UCSD-AML1 (cell line): ENCODE results near the gene ITGA11.

Experiments used
- DNase-seq: peaks from one replicate; lab custom pipeline; 2025; ENCODE audit not compliant: unreplicated experiment; lab: John Stamatoyannopoulos, UW

ITGA11 gene

DNA sequence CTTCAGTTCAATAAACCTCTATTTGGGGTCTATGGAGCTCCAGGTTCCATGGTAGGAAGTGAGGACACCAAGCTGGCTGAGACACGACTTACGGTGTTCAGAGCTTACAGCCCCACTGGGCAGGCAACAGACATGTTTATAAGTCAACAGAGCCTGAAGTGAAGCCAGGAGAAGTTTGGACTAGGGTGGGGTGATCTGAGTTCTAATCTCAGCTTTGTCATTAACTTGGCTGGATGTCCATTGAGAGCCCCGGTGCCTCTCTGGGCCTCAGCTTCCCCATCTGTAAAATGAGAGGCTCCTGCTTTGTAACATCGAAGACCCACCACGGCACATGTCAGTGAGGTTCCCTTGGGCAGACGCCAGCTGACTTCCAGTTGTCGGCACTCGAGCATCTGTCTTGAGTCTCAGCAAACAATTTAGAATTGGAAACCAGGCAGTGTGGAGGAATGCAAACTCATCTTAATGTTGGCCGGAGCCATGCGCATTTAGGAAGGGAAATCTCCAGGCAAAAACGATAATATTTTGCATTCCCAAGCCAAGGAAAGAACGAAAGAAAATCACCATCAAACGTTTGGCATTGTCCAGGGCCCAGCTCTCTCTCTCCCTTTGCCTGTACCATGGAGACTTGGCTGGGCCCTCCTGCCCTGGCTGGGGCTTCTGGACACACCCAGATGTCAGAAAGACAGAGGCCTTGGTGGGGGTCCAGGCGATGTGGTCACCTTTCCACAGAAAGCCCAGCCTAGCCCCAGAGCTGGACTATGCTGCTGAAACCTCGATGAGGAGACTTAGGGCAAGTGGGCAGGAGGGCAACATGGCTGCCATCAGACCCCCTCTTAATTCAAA lies 18.4 kb downstream of the ITGA11 start:
- no peak for DNase-seq

DNA sequence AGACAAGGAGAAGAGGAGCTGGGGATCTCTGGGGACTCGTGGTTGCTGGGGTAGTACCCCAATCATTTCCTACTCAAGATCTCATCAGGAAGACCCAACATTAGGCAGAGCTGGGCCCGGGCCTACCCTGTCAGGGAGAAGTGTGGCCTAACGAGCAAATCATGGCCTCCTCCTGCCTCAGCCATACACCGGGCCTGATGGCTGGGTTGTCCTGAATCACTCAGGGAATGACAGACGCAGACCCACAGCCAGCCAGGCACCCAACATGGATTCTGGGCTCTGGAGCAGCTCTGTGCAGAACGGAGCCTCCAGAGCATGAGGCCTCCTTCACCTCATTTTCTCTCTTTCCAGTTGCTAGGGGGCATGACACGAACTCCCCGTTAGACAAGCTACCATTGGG lies 19.7 kb downstream of the ITGA11 start:
- no peak for DNase-seq

DNA sequence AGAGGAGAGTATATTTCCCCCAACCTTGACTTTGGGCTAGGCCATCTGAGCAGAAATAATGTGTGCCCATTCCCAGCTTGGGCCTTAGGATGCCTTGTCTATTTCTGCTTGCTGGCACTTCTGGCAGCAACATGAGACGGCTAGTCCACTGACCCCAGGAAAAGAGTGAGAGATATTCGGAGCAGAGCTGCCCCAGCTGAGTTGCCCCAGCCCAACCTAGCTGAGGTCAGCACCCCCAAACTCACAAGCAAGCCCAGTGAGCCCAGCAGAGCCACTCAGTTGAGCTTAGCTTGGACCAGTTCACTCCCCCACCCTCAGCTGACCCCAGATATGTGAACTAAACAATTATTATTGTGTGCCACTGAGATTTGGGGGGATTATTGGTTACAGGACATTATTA lies 20.2 kb downstream of the ITGA11 start:
- DNase-seq, result no peak

DNA sequence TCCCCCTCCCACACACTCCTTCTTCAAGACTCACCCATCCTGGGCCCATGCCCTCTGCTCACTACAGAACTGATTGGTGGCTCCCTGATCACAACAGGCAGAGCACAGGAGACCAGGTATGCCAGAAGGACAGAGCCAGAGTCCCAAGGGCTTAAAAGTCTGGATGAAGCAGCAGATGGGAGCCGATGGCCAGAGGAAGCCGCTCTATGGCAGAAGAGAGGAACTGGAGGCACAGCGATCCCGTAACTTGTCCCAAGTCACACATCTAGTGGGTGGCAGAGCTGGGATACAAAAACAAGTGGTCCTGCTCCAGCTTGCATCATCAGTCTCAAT lies 20.7 kb downstream of the ITGA11 start:
- no peak for DNase-seq

DNA sequence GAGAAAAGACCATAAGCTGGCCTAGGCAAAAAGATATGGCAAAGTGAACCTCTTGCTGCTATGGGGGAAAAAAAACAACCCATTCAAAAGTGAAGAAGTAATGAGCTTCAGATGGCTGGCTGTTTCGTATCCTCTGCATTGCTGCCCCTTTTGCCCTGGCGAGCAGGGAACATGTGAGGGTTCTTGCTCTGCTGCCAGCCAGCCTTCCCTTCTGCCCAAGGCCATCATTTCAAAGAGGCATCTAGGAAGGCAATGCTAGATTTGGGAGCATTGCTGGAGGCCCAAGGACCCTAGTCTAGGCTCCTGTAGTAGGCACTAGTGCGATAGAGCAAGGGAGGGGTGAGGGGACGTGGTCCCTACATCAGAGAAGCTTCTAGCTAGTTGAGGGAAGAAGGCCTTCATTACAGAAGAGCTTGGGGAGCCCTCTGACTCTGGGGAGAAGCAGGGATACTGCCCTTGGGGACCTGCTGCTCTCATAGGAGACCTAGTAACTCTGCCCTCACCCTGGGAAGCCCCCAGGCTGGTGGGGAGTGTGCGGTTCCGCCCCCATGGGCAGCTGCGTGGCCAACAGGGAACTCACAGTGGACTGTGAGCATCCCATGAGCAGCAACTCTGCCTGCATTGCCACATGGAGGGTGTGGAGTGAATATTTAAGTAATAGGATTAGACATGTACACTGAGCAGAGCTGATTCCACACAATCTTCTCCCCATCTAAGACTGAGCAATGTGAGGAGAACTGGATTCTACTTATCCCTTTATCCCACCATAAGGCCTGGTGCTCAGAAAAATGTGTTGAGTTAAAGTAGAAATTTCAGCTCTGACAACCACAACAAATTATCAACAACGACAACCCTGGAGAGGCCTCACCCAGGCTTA lies 21.3 kb downstream of the ITGA11 start:
- DNase-seq, result no peak

DNA sequence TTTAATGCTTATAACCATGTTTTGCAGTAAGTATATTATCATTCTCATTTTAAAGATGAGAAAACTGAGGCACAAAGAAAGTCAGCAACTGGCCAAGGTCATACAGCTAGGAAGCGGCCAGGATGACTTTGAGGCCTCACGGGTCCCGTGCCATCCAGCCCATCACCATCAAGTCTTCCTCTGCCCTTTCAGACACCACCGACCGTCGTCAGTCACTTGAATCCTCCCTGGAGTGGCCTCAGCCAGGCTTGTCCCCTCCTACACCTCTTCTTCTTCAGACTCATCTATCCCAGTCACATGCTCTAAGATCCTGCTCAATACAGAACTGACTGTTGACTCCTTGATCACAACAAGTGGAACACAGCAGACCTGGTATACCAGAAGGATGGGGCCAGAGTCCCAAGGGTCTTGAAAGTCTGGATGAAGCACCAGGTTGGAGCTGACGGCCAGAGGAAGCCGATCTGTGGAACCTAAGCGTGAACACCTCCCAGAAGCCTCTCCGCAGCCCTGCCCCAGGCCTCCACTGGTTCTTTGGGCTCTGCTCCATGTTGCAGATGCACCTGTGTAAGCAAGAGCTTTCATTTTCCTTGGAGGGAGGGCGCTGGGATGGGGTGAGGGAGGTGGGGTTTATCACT lies 22.1 kb downstream of the ITGA11 start:
- no peak for DNase-seq

DNA sequence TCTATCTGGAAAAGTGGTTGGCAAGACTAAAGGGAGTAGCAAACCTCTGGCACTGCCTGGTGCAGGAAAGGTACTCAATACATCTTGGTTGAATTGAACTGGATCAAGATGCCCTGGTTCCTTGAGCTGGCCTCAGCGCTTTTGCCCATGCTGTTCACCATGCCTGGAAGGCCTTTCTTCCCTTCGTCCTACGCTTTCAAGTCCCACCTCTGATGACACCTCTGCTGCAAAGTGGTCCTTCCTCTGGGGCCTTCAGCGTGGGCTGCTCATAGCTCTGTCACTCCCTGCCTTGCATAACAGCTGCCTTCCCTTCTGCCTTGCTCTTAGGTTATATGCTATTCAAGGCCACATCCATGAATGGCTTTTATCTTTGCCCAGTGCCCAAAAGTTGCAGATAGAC lies 23.0 kb downstream of the ITGA11 start:
- no peak for DNase-seq

DNA sequence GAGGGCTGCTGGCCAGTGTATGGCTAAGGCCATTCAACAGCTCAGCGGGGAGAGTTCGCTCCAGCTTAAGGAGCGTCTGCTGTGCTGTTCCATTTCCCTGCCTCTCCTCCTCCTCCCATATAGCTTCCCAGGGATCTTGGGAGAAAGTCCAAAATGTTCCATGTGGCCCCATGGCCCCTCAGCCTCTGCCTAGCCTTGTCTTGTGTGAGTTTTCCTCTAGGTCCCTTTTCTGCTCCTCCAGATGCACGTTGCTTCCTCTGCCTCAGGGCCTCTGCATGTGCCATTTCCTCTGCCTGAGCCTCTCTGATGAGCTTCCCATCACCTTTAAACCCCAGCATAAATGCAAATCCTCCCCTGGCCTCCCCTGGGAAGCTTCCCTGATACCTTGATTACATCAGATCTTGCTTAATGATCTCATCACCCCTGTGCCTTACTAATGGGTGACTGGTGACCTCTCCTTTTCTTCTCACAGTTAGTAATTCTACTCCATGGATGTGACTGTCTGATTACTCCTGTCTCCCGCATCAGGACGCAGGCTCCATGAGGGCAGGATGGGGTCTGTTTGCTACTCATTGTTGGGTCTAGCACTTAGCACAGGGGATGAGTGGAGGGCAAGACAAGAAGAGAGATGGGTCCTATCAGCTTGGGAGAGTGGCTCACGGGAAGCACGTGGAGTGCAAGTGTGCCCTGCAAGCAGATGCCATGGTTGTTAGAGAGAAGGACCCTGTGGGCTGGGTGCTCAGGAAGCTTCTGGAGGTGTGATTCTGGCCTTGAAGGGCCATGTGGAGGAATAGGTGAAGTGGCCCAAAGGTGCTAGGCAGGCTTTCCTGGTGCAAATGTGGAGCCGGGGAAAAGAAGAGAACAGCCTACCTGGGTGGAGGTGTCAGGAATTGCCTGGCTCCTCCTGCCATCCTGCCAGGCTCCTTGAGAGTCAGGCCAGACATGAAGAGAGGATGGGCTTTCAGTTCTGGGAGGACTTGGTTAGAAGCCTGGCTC lies 23.8 kb downstream of the ITGA11 start:
- no peak for DNase-seq

DNA sequence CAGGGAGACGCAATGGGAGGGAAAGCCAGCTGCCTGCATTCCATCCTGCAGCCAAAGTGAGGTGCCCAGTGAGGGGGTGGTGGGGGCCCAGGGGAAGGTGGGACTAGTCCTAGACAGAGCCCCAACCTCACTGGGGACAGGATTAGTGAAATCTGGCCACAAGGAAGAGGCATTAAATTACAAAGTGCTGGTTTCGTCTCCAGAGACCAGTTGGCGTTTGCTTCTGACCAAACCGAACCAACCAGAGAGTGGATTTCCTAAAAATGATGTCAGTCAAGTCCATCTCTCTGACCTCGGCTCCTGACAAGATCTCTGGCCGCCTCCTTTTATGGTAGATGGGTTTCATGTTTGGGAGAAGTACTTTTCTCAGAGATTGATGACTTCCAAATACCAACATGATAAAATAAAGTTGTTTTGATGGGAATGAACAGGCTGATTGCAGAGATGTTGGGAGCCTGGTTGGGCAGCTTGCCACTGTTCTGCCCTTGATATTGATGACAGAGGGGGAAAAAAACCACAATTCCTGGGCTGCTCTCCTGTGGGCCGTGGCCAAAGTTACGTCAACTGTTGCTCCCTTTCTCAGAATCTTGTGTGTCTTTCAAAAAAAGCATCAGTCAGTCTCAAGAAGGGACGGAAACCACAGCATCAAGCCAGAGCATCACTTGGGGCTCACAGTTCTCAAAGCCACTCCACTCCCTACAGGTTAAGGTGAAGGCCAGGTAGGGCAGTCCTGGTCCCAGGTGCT lies 24.6 kb downstream of the ITGA11 start:
- DNase-seq, result no peak

DNA sequence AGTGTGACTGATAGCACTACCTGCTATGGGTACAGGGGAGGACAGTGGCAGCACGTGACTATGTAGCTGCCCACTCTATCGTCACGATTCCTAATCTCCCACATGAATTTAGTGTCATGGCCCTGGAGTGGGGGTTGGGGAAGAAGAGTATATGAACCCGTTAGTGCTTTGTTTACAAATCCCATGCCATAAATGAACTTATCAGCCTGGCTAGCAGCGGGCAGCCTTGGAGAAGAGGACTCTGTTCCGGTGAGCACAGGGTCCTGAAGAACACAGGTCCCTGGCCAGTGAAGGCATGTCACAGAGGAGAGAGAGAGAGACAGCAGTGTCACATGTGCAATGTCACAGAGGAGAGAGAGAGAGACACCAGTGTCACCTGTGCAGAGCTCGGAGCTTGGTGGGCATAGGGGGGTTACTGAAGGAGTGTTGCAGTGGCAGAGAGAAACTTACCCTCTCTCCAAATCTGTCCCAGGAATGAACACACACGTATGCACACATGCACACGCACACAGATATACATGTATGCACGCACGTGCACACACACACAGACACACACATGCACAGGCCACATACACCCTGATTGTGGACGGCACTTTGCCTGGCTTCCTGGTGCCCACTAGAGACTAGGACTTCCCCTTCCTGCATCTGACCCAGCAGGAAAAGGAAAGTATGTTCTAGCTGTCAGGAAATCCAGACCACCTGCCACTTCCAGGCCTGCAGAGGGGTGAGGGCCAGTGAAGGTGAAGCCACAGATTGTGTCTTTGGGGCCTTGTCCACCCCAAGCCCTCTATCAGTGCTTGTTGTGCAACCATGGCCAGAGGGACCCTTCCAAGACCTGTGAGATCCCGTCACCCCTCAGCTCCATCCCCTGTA lies 26.3 kb downstream of the ITGA11 start:
- DNase-seq, result no peak

DNA sequence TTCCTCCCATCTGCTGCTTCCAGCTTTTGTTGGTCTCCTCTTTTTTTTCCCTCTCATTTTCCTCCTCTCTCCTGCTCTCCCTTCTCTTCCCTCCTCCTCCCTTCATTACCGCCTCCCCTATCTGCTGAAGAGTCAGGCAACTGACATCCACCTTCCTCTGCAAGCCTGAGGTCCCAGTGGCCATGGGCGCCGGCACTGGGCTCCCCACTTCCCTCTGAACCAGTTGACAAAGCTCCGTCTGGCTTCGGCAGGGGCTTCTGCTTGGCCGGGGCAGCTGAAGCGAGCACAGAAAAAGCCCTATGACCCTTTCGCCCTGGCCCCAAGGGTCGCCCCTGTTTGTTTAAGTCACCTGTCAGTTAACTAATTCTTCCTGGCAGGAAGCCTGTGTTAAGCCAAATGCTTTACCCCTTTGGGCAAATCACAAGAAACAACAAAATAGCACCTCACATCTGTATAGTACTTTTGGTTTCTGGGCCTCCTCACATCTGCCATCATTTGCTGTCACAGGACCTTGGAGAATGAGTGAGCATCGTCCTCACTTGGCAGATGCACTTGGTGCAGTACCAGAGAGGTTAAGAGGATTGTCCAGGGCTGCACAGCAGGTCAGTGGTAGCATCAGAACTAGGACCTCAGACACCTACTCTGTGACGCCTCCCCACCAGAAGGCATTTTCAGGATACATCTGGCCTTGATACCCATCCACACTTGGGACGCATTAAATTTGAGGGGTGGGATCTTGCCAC lies 27.7 kb downstream of the ITGA11 start:
- DNase-seq, result no peak

DNA sequence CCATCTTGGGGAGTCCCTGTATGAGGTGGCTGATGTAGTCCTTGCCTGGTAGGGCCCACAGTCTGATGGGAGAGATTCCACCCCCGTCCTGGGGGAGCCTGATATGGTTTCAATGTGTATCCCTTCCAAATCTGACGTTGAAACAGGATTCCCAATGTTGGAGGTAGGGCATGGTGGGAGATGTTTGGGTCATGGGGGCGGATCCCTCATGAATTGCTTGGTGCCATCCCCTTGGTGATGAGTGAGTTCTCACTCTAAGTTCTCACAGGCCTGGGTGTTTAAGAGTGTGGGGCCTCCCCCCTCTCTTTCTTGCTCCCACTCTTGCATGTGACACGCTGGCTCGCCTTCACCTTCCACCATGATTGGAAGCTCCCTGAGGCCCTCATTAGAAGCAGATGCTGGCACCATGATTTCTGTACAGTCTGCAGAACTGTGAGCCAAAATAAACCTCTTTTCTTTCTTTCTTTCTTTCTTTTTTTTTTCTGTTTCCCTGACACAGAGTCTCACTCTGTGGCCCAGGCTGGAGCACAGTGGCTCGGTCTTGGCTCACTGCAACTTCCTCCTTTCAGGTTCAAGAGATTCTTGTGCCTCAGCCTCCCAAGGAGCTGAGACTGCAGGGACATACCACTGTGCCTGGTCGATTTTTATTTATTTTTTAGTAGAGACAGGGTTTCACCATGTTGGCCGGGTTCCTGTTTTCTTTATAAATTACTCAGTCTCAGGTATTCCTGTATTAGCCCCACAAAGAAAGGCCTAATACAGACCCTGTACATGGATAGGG lies 28.6 kb downstream of the ITGA11 start:
- DNase-seq, result no peak

DNA sequence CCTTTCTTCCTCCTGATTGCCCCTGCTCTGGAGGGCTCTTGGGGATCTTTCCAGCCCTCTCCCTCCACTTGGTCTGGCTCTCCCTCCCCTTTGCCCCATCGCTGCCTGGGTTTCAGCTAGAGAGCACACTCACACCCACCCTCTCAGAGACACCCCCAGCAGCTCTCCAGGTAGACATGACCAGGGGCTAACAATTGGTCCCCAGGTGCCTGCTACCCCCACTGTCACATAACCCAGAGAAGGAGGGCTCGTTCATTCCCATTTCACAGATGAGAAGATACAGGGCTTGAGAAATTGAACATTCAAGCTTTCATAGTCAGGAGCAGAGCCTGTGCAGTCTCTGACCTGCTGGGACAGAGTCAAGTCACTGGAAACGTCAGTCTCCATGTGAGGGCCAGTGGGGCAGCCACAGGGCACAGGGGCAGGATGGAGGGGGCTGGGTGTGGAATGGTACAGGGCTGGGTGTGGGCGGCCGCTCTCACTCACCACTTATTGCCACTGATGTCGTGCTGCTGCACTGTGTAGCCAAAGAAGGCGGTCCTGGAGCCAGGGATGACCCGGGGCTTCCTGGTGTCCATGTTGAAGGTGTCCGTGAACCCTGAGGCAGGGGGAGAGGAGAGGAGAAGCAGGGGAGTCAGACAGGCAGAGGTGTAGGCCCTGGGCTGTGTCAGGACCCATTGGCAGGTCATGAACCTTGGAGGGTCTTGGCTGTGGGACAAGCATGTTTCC lies 29.4 kb downstream of the ITGA11 start:
- no peak for DNase-seq

DNA sequence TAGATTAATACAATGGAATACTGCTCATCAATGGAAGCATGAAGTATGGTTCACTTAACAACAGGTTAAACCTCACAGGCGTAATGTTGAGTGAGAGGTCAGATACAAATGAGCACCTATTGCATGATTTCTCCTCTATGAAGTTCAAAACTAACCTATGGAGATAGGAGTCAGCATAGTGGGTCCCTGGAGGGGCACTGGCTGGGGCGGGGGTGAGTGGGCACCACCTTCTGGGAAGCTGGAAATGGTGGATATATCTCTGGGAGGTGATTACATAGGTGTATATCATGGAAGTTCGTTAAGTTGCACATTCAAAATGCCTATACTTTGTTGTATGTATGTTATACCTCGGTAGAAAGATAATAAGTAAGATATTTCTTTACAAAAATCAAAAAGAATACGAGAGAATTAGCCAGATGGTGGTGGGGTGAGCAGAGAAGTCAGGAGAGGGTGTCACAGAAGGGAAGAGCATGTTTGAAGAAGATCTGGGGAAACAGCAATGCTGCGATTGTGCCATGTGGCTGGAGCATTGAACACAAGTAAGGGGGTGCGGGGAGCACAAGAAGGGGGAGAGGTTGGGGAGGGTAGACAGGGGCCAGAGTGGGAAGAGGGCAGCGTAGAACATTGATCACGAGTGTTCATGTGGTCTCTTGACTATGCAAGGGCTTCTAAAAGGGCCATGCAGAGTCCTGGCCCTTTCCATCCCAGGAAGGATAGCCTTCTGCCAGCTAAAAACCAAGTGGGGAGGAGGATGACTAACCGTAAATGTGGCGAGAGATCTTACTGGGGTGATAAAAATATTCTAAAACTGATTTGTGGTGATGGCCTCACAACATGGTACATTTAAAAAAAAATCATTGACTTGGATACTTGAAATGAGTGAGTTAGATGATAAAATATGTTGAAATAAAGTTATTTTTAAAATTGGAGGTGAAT lies 30.2 kb downstream of the ITGA11 start:
- no peak for DNase-seq

DNA sequence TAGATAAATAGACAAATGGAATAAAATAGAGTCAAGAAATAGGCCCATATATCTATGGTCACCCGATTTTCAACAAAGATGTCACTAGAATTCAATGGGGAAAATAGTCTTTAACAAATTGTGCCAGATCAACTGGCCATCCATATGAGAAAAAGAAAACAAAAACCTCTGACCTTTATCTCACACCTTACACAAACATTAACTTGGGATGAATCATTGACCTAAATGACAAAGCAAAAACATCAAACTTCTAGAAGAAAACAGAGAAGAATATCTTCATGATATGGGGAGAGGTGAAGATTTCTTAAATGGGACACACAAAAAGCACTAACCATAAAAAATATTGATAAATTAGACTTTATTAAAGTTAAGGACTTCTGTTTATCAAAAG lies 31.9 kb downstream of the ITGA11 start:
- DNase-seq, result no peak
